Measurements from ENCODE around the gene CASKIN2.
"Not testable (repeated sequence)": the region's sequence is repeated elsewhere in the genome, so short reads cannot be mapped to it uniquely, and the experiment has no call there.

The CASKIN2 gene

GRCh38 chr17:75456417-75457046 lies 58.8 kb downstream of the CASKIN2 start, which contains the start of gene TMEM94:
Gene TMEM94 (plus strand): TSS chr17:75456635. CDS start chr17:75471906, 15,271 bp downstream.
- Mint-ChIP-seq H3K4me1 (peaks cover 28% of the 10 kb centered on the region), H3K4me3 (peak within 1 kb of the TSS; percentile 93)

GRCh38 chr17:75456039-75456416 lies 59.3 kb downstream of the CASKIN2 start:
- ATAC-seq (ENCODE audit: low read depth): peak; percentile 9
- Mint-ChIP-seq H3K4me3 (peak overlapping the region; percentile 93), H3K27ac (peak overlapping the region; percentile 77), H3K9me3 (no peaks in the 10 kb centered on the region), H3K4me1 (peaks cover 28% of the 10 kb centered on the region), H3K27me3 (no peaks in the 10 kb centered on the region), H3K36me3 (no peaks in the 10 kb centered on the region)
- no peak for DNase-seq (ENCODE audit: low spot score in 2 of 2)

More at GRCh38 chr17:75456417-75457046, 58.8 kb downstream of the CASKIN2 start, which contains the start of gene TMEM94:
- no peaks in the 10 kb centered on the region for H3K9me3 Mint-ChIP-seq
- H3K36me3 Mint-ChIP-seq: no peaks in the 10 kb centered on the region
- DNase-seq (ENCODE audit: low spot score in 2 of 2): peak; percentile 77 to 89
- H3K27ac Mint-ChIP-seq: peak within 1 kb of the TSS; percentile 77
- ATAC-seq (ENCODE audit: low read depth): peak; percentile 98
- H3K27me3 Mint-ChIP-seq: no peaks in the 10 kb centered on the region

- DNase-seq (ENCODE audit: low spot score in 2 of 2); H3K36me3 Mint-ChIP-seq; H3K27ac Mint-ChIP-seq; H3K9me3 Mint-ChIP-seq; ATAC-seq (ENCODE audit: low read depth); H3K27me3 Mint-ChIP-seq; H3K4me3 Mint-ChIP-seq: not testable (repeated sequence)
- H3K4me1 Mint-ChIP-seq: peaks cover 23% of the 10 kb centered on the region
Measured at GRCh38 chr17:75454672-75455071, 60.7 kb downstream of the CASKIN2 start.

- no peak overlapping the region for H3K27ac Mint-ChIP-seq
- no peaks in the 10 kb centered on the region for H3K36me3 Mint-ChIP-seq
- H3K4me3 Mint-ChIP-seq: no peak overlapping the region
- H3K27me3 Mint-ChIP-seq: no peaks in the 10 kb centered on the region
- H3K9me3 Mint-ChIP-seq: no peaks in the 10 kb centered on the region
- H3K4me1 Mint-ChIP-seq: peaks cover 22% of the 10 kb centered on the region
- DNase-seq (ENCODE audit: low spot score in 2 of 2): no peak
- ATAC-seq (ENCODE audit: low read depth): no peak
Measured at GRCh38 chr17:75454193-75454592, 61.1 kb downstream of the CASKIN2 start.

- H3K4me1 Mint-ChIP-seq: peaks cover 8% of the 10 kb centered on the region
- no peaks in the 10 kb centered on the region for H3K9me3 Mint-ChIP-seq
- no peaks in the 10 kb centered on the region for H3K36me3 Mint-ChIP-seq
- ATAC-seq (ENCODE audit: low read depth) (no peak), DNase-seq (ENCODE audit: low spot score in 2 of 2) (no peak)
- H3K27me3 Mint-ChIP-seq: no peaks in the 10 kb centered on the region
- H3K4me3 Mint-ChIP-seq: no peak overlapping the region
- H3K27ac Mint-ChIP-seq: no peak overlapping the region
Measured at GRCh38 chr17:75450270-75450669, 65.1 kb downstream of the CASKIN2 start.

All from memory B cell (primary cell).